ENCODE data around the gene ATRNL1.

ATRNL1 gene

GRCh38 chr10:115909037-115909436, 815.9 kb downstream of the ATRNL1 start:
- no peak for DNase-seq (ENCODE audit: low read depth)

GRCh38 chr10:115909962-115910731, 817.0 kb downstream of the ATRNL1 start:
- DNase-seq (ENCODE audit: low read depth), result no peak

GRCh38 chr10:115914475-115914874, 821.3 kb downstream of the ATRNL1 start:
- no peak for DNase-seq (ENCODE audit: low read depth)

GRCh38 chr10:115915429-115915828, 822.3 kb downstream of the ATRNL1 start:
- no peak for DNase-seq (ENCODE audit: low read depth)

- no peak for DNase-seq (ENCODE audit: low read depth)
Measured at GRCh38 chr10:115918812-115919211, 825.6 kb downstream of the ATRNL1 start.

- DNase-seq (ENCODE audit: low read depth), result no peak
Measured at GRCh38 chr10:115921795-115922194, 828.6 kb downstream of the ATRNL1 start.

- no peak for DNase-seq (ENCODE audit: low read depth)
Measured at GRCh38 chr10:115931309-115931708, 838.1 kb downstream of the ATRNL1 start.

- no peak for DNase-seq (ENCODE audit: low read depth)
Measured at GRCh38 chr10:115932099-115932498, 838.9 kb downstream of the ATRNL1 start.

- DNase-seq (ENCODE audit: low read depth), result no peak
Measured at GRCh38 chr10:115933098-115933497, 839.9 kb downstream of the ATRNL1 start.

GRCh38 chr10:115935731-115936130, 842.6 kb downstream of the ATRNL1 start:
- DNase-seq (ENCODE audit: low read depth), result no peak

GRCh38 chr10:115936926-115937767, 844.0 kb downstream of the ATRNL1 start:
- DNase-seq (ENCODE audit: low read depth), result no peak

- DNase-seq (ENCODE audit: low read depth), result no peak
Measured at GRCh38 chr10:115937768-115938056, 844.5 kb downstream of the ATRNL1 start.

- no peak for DNase-seq (ENCODE audit: low read depth)
Measured at GRCh38 chr10:115939101-115939854, 846.1 kb downstream of the ATRNL1 start.

GRCh38 chr10:115941361-115941771, 848.2 kb downstream of the ATRNL1 start:
- DNase-seq (ENCODE audit: low read depth), result no peak

GRCh38 chr10:115942101-115942500, 848.9 kb downstream of the ATRNL1 start:
- DNase-seq (ENCODE audit: low read depth), result no peak

GRCh38 chr10:115944538-115944937, 851.4 kb downstream of the ATRNL1 start:
- no peak for DNase-seq (ENCODE audit: low read depth)

GRCh38 chr10:115945701-115946445, 852.7 kb downstream of the ATRNL1 start:
- no peak for DNase-seq (ENCODE audit: low read depth)

- no peak for DNase-seq (ENCODE audit: low read depth)
Measured at GRCh38 chr10:115947104-115947503, 853.9 kb downstream of the ATRNL1 start.

- DNase-seq (ENCODE audit: low read depth), result no peak
Measured at GRCh38 chr10:115948465-115948864, 855.3 kb downstream of the ATRNL1 start.

GRCh38 chr10:115949282-115949844, 856.2 kb downstream of the ATRNL1 start:
- DNase-seq (ENCODE audit: low read depth), result no peak

GRCh38 chr10:115950320-115950719, 857.2 kb downstream of the ATRNL1 start:
- no peak for DNase-seq (ENCODE audit: low read depth)

GRCh38 chr10:115951242-115951641, 858.1 kb downstream of the ATRNL1 start:
- no peak for DNase-seq (ENCODE audit: low read depth)

All from stimulated activated CD8-positive, alpha-beta memory T cell treated with anti-CD3 and anti-CD28 coated beads, Interleukin-15, amount 100 ng/mL, for 24 hours (primary cell).